ENCODE measurements around the gene SURF4.
"Not testable (repeated sequence)": the region's sequence is repeated elsewhere in the genome, so short reads cannot be mapped to it uniquely, and the experiment has no call there.

SURF4 gene

GRCh38 chr9:133322701-133323100 is 53.2 kb downstream of the SURF4 start:
- TF ChIP-seq EZH2 (IDR thresholded peaks at IDR 0.05; ENCODE audit: borderline replicate concordance, low read depth, low read length, severe bottlenecking) (no peak), CTCF (IDR thresholded peaks at IDR 0.05; ENCODE audit: borderline replicate concordance, extremely low read depth, low read length, poor library complexity, severe bottlenecking) (no peak)
- H3K4me3 ChIP-seq (ENCODE audit: low read depth in 1 of 2, low read length in 2 of 2): no peak overlapping the region
- ATAC-seq (ENCODE audit: insufficient read depth, low read depth): no peak
- no peaks in the 10 kb centered on the region for H3K36me3 ChIP-seq (ENCODE audit: insufficient read depth, low read length)
- no peak for DNase-seq
- H3K4me1 ChIP-seq (ENCODE audit: insufficient read depth, low read length): no peaks in the 10 kb centered on the region
- no peak overlapping the region for H3K9ac ChIP-seq (ENCODE audit: low read depth, low read length)
- H2AFZ ChIP-seq (ENCODE audit: low read depth, low read length): no peak overlapping the region
- H3K9me3 ChIP-seq (ENCODE audit: insufficient read depth, low read length, severe bottlenecking): no peaks in the 10 kb centered on the region
- H3K79me2 ChIP-seq (ENCODE audit: insufficient read depth, low read length): no peaks in the 10 kb centered on the region
- H3K27ac ChIP-seq (ENCODE audit: low read length): no peak overlapping the region
- H4K20me1 ChIP-seq (ENCODE audit: insufficient read depth, low read length): no peaks in the 10 kb centered on the region
- no peaks in the 10 kb centered on the region for H3K27me3 ChIP-seq (ENCODE audit: insufficient read depth, low read length, poor library complexity)
- no peak overlapping the region for H3K4me2 ChIP-seq (ENCODE audit: insufficient read depth, low read length)

- Histone ChIP-seq H3K9ac (ENCODE audit: low read depth, low read length) (no peak overlapping the region), H3K4me2 (ENCODE audit: insufficient read depth, low read length) (no peak overlapping the region), H3K27me3 (ENCODE audit: insufficient read depth, low read length, poor library complexity) (no peaks in the 10 kb centered on the region), H4K20me1 (ENCODE audit: insufficient read depth, low read length) (no peaks in the 10 kb centered on the region), H3K4me3 (ENCODE audit: low read depth in 1 of 2, low read length in 2 of 2) (no peak overlapping the region), H3K27ac (ENCODE audit: low read length) (no peak overlapping the region), H3K4me1 (ENCODE audit: insufficient read depth, low read length) (no peaks in the 10 kb centered on the region), H3K79me2 (ENCODE audit: insufficient read depth, low read length) (no peaks in the 10 kb centered on the region), H2AFZ (ENCODE audit: low read depth, low read length) (no peak overlapping the region), H3K9me3 (ENCODE audit: insufficient read depth, low read length, severe bottlenecking) (no peaks in the 10 kb centered on the region), H3K36me3 (ENCODE audit: insufficient read depth, low read length) (no peaks in the 10 kb centered on the region)
- DNase-seq: no peak
- ATAC-seq (ENCODE audit: insufficient read depth, low read depth): no peak
- TF ChIP-seq CTCF (IDR thresholded peaks at IDR 0.05; ENCODE audit: borderline replicate concordance, extremely low read depth, low read length, poor library complexity, severe bottlenecking) (no peak), EZH2 (IDR thresholded peaks at IDR 0.05; ENCODE audit: borderline replicate concordance, low read depth, low read length, severe bottlenecking) (no peak)
Measured at GRCh38 chr9:133321411-133321935, 54.4 kb downstream of the SURF4 start.

GRCh38 chr9:133320421-133320881 is 55.4 kb downstream of the SURF4 start:
- Histone ChIP-seq H3K27me3 (ENCODE audit: insufficient read depth, low read length, poor library complexity) (no peaks in the 10 kb centered on the region), H3K4me2 (ENCODE audit: insufficient read depth, low read length) (no peak overlapping the region), H3K27ac (ENCODE audit: low read length) (no peak overlapping the region), H2AFZ (ENCODE audit: low read depth, low read length) (no peak overlapping the region), H3K79me2 (ENCODE audit: insufficient read depth, low read length) (no peaks in the 10 kb centered on the region), H3K36me3 (ENCODE audit: insufficient read depth, low read length) (no peaks in the 10 kb centered on the region), H3K4me3 (ENCODE audit: low read depth in 1 of 2, low read length in 2 of 2) (no peak overlapping the region), H3K9me3 (ENCODE audit: insufficient read depth, low read length, severe bottlenecking) (no peaks in the 10 kb centered on the region), H3K9ac (ENCODE audit: low read depth, low read length) (no peak overlapping the region), H3K4me1 (ENCODE audit: insufficient read depth, low read length) (no peaks in the 10 kb centered on the region), H4K20me1 (ENCODE audit: insufficient read depth, low read length) (no peaks in the 10 kb centered on the region)
- DNase-seq (no peak), ATAC-seq (ENCODE audit: insufficient read depth, low read depth) (no peak)
- TF ChIP-seq CTCF (IDR thresholded peaks at IDR 0.05; ENCODE audit: borderline replicate concordance, extremely low read depth, low read length, poor library complexity, severe bottlenecking) (no peak), EZH2 (IDR thresholded peaks at IDR 0.05; ENCODE audit: borderline replicate concordance, low read depth, low read length, severe bottlenecking) (no peak)

- H3K79me2 ChIP-seq (ENCODE audit: insufficient read depth, low read length); DNase-seq; H3K4me1 ChIP-seq (ENCODE audit: insufficient read depth, low read length); H3K9ac ChIP-seq (ENCODE audit: low read depth, low read length); ATAC-seq (ENCODE audit: insufficient read depth, low read depth); H3K27me3 ChIP-seq (ENCODE audit: insufficient read depth, low read length, poor library complexity); H3K27ac ChIP-seq (ENCODE audit: low read length); H3K36me3 ChIP-seq (ENCODE audit: insufficient read depth, low read length); H2AFZ ChIP-seq (ENCODE audit: low read depth, low read length); H3K9me3 ChIP-seq (ENCODE audit: insufficient read depth, low read length, severe bottlenecking); H3K4me3 ChIP-seq (ENCODE audit: low read depth in 1 of 2, low read length in 2 of 2); H4K20me1 ChIP-seq (ENCODE audit: insufficient read depth, low read length); H3K4me2 ChIP-seq (ENCODE audit: insufficient read depth, low read length): not testable (repeated sequence)
Measured at GRCh38 chr9:133317551-133317950, 58.3 kb downstream of the SURF4 start.
